Liver (tissue), 3 donors: ENCODE measurements around the gene EPHB2.

Experiments
- ATF3 ChIP-seq: IDR thresholded peaks from 2 replicates; pipeline ENCODE4 v1.6.1; 2016; ENCODE audit warnings: antibody characterized with exemption
- CTCF ChIP-seq: fragments of 150-350 bp; IDR thresholded peaks from 2 replicates; pipeline ENCODE4 v1.5.1; 2017; ENCODE audit warnings: improper control_type of control experiment, low read depth, low read length; ENCODE audit not compliant: missing input control
- GABPA ChIP-seq, 2 donors: IDR thresholded peaks in 1 of 2; conservative IDR thresholded peaks in 1 of 2; 2 replicates each; pipeline ENCODE4 v1.6.1; 2016; ENCODE audit warnings: antibody characterized with exemption in 2 of 2, mild to moderate bottlenecking in 1 of 2, moderate library complexity in 1 of 2
- HNF4A ChIP-seq, 2 donors: conservative IDR thresholded peaks; 2 replicates each; pipeline ENCODE4 v1.6.1; 2016; ENCODE audit warnings: antibody characterized with exemption in 2 of 2, mild to moderate bottlenecking in 2 of 2
- JUND ChIP-seq, 2 donors: IDR thresholded peaks; 2 replicates each; pipeline ENCODE4 v1.6.1; 2016; ENCODE audit warnings: antibody characterized with exemption in 2 of 2
- MAX ChIP-seq: IDR thresholded peaks from 2 replicates; pipeline ENCODE4 v1.6.1; 2016; ENCODE audit warnings: antibody characterized with exemption
- NR2F2 ChIP-seq: IDR thresholded peaks from 2 replicates; pipeline ENCODE4 v1.6.1; 2016; ENCODE audit warnings: antibody characterized with exemption
- RAD21 ChIP-seq, 2 donors: IDR thresholded peaks; 2 replicates each; pipeline ENCODE4 v1.6.1; 2016; ENCODE audit warnings: antibody characterized with exemption in 2 of 2, mild to moderate bottlenecking in 2 of 2
- REST ChIP-seq: IDR thresholded peaks from 2 replicates; pipeline ENCODE4 v1.6.1; 2016; ENCODE audit warnings: antibody characterized with exemption, mild to moderate bottlenecking
- RXRA ChIP-seq, 2 donors: IDR thresholded peaks; 2 replicates each; pipeline ENCODE4 v1.6.1; 2017 to 2018; ENCODE audit warnings: antibody characterized with exemption in 2 of 2, mild to moderate bottlenecking in 1 of 2
- SP1 ChIP-seq: IDR thresholded peaks from 2 replicates; pipeline ENCODE4 v1.6.1; 2018; ENCODE audit warnings: antibody characterized with exemption, mild to moderate bottlenecking
- TAF1 ChIP-seq: conservative IDR thresholded peaks from 2 replicates; pipeline ENCODE4 v1.6.1; 2016; ENCODE audit warnings: antibody characterized with exemption, mild to moderate bottlenecking
- YY1 ChIP-seq: IDR thresholded peaks from 2 replicates; pipeline ENCODE4 v1.6.1; 2016; ENCODE audit warnings: antibody characterized with exemption, mild to moderate bottlenecking
- ZBTB33 ChIP-seq: IDR thresholded peaks from 2 replicates; pipeline ENCODE4 v1.6.1; 2016; ENCODE audit warnings: antibody characterized with exemption
- donor health status: healthy.
- donor health status: healthy.

- TF ChIP-seq CTCF, result no peak
- no peak for TF ChIP-seq MAX
- no peak for TF ChIP-seq TAF1
- TF ChIP-seq SP1, result no peak
- TF ChIP-seq RAD21 (IDR thresholded peaks at IDR 0.05), result no peak
- no peak for TF ChIP-seq JUND (IDR thresholded peaks at IDR 0.05)
- TF ChIP-seq NR2F2, result peak; percentile 96
- TF ChIP-seq YY1, result no peak
- TF ChIP-seq GABPA (IDR thresholded peaks at IDR 0.05 in 1 of 2, conservative IDR thresholded peaks at IDR 0.05 in 1 of 2), result no peak
- no peak for TF ChIP-seq REST
- peak; percentile 25 to 65 for TF ChIP-seq RXRA (IDR thresholded peaks at IDR 0.05)
- TF ChIP-seq ATF3, result no peak
- TF ChIP-seq HNF4A (conservative IDR thresholded peaks at IDR 0.05), result no peak
- TF ChIP-seq ZBTB33, result no peak
These were observed 98.2 kb downstream of the EPHB2 start for GRCh38 chr1:22808676-22809483.
